SK-N-DZ (cell line): Measurements from ENCODE around the gene FRMD4A.
"Not testable (repeated sequence)": the region's sequence is repeated elsewhere in the genome, so short reads cannot be mapped to it uniquely, and the experiment has no call there.

Source experiments
- DNase-seq: peaks from one replicate; pipeline ENCODE4 v3.0.0-alpha.2; 2015; ENCODE audit warnings: low spot score

The FRMD4A gene

GRCh38 chr10:13955409-13956068 is 375.2 kb downstream of the FRMD4A start:
- DNase-seq, result no peak

- not testable (repeated sequence) for DNase-seq
Measured at GRCh38 chr10:13954195-13954594, 376.5 kb downstream of the FRMD4A start.

GRCh38 chr10:13953371-13953770 is 377.4 kb downstream of the FRMD4A start:
- no peak for DNase-seq

- no peak for DNase-seq
Measured at GRCh38 chr10:13950543-13950939, 380.2 kb downstream of the FRMD4A start.

GRCh38 chr10:13949844-13950542 is 380.7 kb downstream of the FRMD4A start:
- DNase-seq, result no peak

- no peak for DNase-seq
Measured at GRCh38 chr10:13946209-13946460, 384.6 kb downstream of the FRMD4A start.

GRCh38 chr10:13945390-13946208 is 385.1 kb downstream of the FRMD4A start:
- DNase-seq, result no peak

- DNase-seq, result no peak
Measured at GRCh38 chr10:13944823-13945222, 385.9 kb downstream of the FRMD4A start.

- DNase-seq, result no peak
Measured at GRCh38 chr10:13943735-13944398, 386.9 kb downstream of the FRMD4A start.

- DNase-seq, result no peak
Measured at GRCh38 chr10:13942035-13942434, 388.7 kb downstream of the FRMD4A start.

- DNase-seq, result no peak
Measured at GRCh38 chr10:13939391-13939790, 391.3 kb downstream of the FRMD4A start.

GRCh38 chr10:13938950-13939349 is 391.8 kb downstream of the FRMD4A start:
- no peak for DNase-seq

GRCh38 chr10:13936826-13937225 is 393.9 kb downstream of the FRMD4A start:
- DNase-seq, result no peak

GRCh38 chr10:13930120-13930519 is 400.6 kb downstream of the FRMD4A start:
- DNase-seq, result no peak

GRCh38 chr10:13928451-13928850 is 402.3 kb downstream of the FRMD4A start:
- DNase-seq, result no peak

- no peak for DNase-seq
Measured at GRCh38 chr10:13925971-13926780, 404.5 kb downstream of the FRMD4A start.

- no peak for DNase-seq
Measured at GRCh38 chr10:13924040-13924725, 406.5 kb downstream of the FRMD4A start.

- DNase-seq, result no peak
Measured at GRCh38 chr10:13922586-13922985, 408.1 kb downstream of the FRMD4A start.

- no peak for DNase-seq
Measured at GRCh38 chr10:13921941-13922340, 408.8 kb downstream of the FRMD4A start.

- not testable (repeated sequence) for DNase-seq
Measured at GRCh38 chr10:13921131-13921530, 409.6 kb downstream of the FRMD4A start.

GRCh38 chr10:13920465-13920864 is 410.3 kb downstream of the FRMD4A start:
- no peak for DNase-seq
